Stimulated activated CD4-positive, alpha-beta T cell treated with anti-CD3 and anti-CD28 coated beads, Interleukin-15, amount 100 ng/mL, for 24 hours (primary cell): ENCODE results near the gene TMEM200A.
A peak's percentile ranks its signal among the peaks of the same experiment; 100 is the strongest.

Experiments
- DNase-seq: peaks from one replicate; pipeline ENCODE4 v3.0.0-alpha.2; 2020

TMEM200A gene

DNA sequence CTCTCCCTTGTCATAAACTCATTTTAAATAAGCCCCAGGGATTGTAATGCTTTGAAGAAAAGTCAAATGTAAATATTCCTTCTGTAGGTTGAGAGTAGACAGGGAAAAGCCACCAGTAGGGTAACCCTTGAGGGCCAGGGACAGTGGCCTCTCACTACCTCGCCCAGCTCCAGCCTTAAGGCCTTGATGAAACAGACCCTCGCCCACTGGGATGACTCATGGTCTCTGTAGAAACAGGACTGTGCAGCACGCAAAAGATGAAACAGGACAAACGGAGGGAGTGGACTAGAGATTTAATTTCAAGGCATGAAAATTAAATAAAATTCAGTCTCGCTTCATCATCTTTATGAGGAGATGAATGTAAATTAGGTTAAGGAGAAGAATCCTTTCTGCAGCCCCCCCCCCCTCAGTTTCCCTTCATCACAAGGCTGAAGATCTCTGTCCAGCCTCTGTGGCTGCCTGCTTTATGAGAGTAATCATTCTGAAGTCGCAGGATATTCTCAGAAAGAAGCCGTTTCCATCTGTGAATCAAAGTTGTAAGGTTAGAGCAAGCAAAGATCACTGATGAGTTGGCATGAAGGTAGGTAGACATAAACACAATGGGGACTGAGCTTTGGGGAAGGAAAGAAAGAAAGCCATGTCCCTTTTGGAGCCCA is 60.4 kb downstream of the TMEM200A start:
- DNase-seq: no peak

DNA sequence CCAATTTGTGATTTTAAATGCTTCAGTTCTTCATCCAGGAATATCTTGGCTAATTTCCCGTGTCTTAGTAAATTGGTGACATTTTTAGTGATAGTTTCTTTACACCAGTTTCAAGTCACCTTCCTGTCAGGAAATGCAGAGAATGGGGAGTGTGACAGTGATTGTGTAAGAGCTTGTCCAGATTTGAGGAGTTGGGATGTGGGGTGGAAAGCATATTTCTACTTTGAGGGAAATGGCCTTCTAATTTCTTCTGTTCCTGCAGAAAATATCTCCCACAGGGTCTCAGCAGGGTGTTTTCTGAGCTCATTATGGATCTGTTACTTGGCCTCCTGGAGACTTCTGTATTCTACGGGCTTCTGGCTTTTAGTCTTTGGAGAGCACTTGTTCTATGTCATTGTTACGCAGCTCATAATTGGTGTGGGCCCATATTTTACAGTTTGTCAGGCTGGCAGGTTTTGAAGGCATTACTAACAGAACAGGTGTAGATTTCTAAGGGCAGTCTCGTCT is 65.6 kb downstream of the TMEM200A start:
- DNase-seq: no peak

DNA sequence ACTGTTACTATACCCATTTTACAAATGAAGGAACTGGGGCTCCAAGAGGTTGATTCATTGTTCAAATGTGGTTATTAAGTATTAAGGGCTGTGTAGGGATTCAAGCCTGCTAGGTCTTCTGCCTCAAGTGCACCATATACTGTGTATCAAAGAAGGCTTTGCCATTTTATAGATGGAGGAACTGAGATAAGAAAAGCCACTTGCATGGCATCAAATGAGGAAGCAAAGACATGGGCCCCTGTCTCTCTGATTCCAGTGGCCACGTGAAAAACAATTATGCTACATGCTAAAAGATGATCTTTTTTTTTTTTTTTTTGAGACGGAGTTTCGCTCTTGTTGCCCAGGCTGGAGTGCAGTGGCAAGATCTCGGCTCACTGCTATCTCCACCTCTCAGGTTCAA is 67.0 kb downstream of the TMEM200A start:
- DNase-seq: no peak

DNA sequence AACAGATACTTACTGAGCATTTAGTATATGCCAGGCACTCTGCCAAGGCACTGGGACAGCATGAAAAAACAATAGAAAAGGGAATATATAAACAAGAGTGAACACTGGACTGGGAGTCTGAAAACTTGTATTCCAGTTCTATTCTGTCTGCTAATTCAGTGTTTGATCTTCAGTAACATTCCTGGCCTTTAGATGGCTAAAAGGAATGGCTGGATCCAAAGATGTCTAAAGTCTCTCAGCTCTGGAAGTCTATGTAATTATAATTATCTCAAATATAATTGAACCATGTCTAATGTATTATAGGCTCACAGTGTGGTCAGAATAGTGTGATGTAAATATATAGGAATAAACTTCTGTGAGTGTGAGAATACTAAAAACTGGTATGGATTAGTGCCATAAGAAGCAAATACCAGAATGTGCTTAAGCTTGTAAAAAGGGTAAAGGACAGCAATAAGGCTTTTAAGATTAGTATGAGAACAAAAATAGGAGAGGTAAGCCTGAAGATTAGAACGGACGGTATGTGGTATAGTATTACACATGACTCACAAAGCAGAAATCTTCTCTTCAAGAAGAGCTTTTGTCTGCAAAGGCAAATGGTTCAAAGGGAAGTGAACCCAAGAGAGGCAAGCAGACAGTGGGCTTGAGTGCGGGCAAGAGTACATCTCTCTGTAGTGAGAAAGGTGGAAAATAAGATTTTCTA is 68.5 kb downstream of the TMEM200A start:
- DNase-seq: no peak

DNA sequence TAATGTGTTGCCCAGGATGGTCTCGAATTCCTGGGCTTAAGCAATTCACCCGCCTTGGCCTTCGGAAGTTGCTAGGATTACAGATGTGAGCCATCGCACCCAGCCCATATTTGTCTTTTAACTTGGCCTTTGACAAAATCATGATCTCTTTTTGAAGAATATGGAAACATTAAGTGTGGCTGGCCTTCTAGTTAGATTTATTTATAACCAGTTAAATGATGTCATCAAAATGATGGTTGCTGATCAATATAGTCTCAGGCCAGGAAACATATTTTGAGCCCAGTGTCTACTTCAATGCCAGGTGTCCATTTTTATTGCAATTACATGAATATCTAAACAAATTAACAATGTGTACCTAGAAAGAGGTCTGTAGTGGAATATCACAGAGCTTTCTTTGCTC is 69.4 kb downstream of the TMEM200A start:
- DNase-seq: no peak

DNA sequence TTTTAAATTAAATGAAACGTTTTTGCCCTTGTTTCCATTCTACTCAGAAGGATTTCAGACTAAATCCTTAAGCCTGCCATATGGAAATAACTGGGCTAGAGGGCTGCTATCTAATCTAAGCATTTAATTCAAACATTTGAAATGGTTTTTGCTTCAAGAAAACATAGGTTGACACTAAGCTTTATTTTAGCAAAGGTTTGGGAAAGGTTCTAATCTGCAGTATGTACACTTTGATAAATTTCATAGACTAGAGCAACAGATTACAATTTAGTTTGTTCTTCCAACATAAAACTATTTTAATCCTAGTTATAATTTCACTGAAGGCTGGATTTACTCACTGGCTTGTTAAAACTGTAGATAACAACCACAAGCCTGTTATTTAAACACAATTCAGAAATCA is 72.1 kb downstream of the TMEM200A start:
- no peak for DNase-seq

DNA sequence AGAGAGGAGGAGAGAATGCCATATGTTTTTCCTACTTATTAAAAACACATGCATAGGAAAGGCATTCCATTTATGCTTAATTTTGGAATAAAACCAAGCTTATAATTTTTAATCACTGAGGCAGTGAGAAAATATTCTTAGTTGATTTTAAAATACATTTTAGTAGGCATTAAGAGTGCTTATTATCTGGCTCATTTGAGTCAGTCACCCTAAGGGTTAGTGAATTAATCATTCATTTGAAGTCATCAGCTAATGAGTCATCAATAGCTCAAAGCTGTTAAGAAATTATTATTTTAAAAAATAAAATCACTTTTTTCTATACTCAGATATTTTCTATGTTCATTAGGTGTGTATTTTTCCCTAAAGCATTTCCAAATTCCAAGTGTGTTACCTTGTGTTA is 81.6 kb downstream of the TMEM200A start:
- DNase-seq: no peak

DNA sequence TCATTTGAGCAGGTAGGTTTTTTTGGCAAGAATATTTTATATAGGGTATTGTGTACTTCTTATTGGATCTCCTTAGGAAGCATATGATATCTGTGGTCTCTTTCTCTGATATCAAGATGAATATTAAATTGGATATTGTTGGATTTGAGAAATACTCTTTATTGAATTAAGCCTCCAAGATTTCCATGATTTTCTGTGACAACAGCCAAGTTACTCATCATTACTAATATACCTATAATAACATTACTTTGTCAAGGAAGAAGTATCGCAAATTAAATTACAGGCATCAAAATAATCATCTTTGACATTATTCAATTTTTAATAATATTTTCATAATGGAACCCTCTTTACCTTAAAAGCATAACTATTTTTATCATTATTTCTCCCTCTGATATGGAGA is 86.5 kb downstream of the TMEM200A start:
- no peak for DNase-seq

DNA sequence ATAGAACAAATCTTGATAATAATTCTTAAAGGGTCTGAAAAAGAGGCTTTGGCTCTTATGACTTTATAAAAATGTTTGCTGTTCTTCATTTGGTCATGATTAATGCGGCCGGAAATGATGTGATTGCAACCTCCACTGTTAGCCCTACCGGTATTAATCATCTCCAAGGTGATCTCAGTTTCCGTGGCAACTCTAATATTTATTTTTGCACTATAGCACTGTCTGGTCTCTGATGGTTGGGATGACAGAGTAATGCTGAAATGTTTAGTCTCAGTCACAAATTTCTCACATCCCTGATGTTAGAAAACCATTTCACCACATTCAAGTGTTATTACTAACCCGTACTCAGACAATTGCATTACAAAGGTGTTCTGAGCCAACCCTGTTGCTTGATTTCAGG is 87.4 kb downstream of the TMEM200A start:
- DNase-seq: no peak

DNA sequence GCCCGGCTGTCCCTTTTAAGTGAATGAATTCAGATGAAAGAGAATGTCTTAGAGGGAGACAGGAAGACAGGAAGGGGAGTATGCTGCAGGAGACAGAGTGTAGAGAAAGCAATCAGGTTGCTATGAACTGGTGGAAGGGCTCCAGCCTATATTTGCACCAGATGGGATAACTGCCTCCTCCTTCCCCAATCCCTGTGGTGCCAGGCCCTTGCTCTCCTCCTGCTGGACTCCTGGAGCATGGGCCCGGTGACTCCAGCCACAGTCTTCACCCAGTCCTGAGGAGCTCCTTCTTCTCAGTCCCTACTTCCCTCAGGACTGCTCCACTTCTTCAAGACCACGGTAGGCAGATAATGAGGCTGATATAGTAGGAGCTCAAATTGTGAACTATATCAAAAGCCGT is 91.8 kb downstream of the TMEM200A start:
- no peak for DNase-seq

DNA sequence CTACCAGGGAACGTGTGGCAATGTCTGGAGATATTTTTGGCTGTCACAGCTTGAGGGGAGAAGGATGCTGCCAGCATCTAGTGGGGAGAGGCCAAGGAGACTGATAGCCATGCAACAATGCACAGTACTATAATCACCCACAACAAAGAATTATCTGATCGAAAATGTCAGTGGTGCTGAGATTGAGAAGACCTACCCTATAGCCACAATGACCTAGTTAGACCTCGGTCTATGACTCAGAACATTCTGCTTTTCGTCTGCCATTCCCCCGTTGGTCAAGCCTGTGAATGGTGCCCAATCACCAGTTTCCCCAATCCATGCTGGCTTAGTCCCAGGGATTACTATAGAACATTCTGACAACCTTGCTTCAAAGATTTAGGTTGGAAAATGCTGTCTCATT is 93.5 kb downstream of the TMEM200A start:
- no peak for DNase-seq

DNA sequence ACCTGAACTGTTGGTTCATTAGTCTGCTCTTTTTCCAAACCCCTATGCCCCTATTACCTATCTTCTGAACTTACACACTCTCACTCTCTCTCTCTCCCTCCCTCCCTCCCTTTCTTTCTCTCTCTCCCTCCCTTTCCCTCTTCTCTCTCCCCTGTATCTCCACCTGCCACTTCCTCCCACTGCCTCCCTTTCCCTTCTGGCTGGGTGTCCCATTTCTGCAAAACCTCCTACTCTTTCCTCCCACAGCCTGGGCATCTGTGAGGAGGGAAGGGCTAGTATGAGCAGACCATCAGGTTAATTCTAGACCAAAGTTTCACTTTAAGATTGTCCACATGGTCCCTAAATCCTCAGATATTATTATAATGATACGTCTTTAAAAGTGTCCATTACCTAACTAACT is 95.1 kb downstream of the TMEM200A start:
- no peak for DNase-seq

DNA sequence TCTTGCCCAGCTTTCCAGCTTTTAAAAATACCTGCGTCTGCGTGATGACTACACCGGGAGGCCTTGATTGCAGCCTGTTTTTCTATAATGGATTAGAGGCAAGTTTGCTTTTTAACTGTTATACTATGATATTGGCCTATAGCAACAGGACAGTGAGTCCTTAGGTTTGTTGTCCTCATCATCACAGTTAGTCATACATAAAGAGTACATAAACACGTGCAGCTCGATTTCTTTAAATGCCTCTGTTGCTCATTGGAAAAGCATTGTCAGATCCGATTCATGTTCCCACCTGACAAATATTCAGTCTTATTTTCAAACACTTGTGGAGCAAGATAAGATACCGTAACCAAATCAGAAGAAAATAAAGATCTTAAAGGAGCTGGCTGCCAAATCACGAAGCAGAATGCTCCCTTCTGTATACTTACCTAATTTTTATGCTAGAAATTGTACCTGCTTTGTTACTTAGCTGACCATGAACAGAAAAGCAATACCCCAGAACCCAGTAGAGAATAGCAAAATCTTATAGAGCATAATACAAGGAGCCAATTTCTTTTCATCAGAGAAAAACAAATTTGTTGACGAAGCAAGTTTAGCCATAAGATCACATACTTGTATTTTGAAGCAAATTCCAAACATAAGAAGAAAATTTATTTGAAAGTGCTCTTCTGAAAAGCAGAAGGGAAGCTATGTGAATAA is 100.4 kb downstream of the TMEM200A start:
- DNase-seq: no peak

DNA sequence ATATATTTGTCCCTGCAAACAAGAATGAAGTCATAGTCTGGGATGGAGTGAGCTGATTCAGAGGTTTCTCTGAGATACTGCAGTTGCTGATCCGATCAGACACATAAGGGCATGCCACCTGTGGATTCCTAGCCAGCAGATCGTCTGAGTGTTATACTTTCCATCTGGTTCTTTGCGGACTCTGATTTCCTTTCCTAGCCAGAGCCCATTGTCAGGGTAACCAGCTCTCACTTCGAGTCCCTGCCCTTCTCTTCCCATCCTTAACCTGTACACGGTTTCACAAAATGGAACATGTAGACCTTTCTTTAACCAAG is 100.9 kb downstream of the TMEM200A start:
- no peak for DNase-seq

DNA sequence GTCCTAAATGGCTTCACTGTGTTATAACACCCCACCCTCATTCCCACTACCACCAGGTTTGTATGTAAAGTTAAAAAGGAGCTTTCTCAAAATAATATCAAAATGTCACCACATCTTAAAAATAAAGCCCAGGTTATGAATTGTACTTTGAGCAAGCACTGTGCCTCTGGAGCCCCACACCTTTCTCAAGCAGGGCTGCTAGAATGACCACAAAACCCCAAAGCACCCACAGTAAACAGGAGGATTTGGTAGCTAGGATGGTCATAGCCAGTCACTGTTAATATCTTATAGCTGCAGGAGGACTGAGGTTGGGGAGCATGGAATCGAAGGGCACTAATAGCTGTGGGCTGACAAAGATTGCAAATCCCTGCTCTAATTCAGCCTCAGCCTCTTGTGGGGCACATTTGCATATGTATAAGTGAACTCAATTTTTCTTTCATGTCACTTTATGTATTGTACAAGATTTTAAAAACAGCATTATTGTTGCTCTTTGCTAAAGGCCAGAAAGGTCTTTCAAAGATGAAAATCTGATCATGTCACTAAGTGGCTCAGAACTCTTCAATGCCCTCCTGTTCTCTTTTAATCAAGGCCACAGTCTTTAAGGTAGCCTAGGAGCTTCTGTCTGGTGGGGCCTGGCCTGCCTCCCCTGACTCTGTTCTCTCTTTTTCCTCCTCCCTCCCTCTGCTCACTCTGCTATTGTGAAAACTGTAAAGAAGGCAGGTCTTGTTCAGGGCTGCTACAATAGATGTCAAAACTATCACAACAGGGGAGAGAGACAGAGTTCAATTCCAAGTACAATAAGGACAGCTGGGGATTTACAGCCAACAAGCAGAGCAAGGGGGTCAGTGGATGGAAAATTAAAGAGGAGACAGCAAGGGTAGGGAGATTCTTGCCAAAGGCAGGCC is 101.6 kb downstream of the TMEM200A start:
- DNase-seq: no peak

DNA sequence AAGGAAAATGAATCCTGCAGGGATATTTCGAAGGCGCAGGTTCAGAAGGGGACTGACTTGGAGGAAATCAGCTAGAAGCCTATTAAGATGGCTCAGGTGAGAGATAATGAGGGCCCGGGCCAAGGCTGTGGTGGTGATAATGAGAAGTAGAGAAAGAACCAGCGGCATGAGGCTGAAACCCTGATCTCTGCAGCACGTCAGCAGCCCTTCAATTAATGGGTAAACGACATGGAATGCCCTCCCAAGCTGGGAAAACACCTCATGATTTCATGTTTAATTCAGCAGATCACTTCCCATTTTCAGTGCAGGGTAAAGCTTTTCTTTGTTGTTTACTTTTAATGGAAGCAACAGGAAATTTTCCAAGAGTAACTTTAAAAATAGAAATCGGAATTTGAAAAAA is 104.9 kb downstream of the TMEM200A start:
- no peak for DNase-seq

DNA sequence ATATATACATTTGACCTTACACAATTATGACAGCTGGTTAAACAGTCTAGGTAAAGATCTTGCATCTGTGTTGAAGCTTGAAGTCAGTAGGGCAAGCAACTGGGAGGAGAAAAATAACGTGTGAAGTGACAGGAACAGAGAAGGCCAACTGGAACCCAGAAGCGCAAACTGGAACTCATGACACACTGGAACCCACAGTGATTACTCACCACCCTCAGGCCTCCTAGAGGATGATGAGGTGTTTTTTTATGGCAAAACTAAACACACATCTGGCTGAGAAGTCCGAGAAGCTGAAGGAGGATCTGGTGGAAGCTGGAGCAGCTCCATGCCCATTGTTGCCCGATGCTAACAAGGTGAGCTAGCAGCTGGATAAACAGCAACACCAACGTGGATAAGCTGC is 108.1 kb downstream of the TMEM200A start:
- peak; percentile 22 for DNase-seq

DNA sequence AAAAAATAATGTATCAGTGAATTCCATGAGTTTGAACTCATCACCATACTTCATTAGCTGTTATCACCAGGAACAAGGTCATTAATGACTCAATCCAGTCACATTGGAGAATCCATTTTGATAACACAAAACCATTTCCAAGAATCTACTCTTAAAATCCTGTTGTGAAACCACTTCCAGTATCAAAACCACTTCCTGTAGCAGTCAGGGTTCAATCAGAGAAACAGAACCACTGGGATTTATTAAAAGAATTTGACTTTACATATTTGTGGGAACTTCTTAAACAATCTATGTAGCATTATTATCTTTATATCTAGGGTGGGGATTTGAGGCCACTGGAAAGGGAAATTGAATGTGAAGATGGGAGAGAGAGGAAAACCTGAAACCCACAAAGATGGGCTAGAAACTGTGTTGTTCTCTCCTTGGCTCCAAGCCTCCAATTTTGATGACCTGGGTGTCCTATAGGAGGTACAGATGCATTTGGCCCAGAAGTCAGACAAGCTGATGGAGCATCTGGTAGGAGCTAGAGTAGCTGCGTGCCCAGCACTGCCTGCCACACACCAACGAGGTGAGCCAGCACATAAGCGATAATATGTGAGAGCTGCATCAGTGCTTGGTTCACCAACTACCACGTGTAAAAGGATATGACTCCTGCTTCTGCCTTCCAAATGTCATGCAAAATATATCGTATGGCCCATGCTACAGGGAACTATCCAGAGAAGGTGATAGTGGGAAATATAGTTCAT is 117.0 kb downstream of the TMEM200A start:
- peak; percentile 3 for DNase-seq

DNA sequence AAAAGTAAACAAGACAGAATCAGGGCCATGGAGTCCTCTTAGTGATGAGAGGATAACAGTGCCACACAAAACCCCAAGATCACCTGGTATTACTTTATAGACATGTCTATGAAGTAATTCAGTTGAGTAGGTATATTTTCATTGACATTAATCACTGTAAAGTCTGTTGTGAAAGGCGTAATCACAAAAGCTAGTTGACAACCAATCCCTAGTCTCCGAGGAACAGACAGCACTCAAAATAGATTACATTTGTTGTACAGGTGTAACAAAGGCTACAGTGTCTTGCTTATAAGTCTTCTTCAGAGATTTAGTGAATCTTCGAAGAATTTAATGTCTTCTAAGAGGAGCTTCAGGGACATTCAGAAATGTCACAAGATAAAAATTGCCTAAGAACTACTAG is 120.1 kb downstream of the TMEM200A start:
- no peak for DNase-seq

DNA sequence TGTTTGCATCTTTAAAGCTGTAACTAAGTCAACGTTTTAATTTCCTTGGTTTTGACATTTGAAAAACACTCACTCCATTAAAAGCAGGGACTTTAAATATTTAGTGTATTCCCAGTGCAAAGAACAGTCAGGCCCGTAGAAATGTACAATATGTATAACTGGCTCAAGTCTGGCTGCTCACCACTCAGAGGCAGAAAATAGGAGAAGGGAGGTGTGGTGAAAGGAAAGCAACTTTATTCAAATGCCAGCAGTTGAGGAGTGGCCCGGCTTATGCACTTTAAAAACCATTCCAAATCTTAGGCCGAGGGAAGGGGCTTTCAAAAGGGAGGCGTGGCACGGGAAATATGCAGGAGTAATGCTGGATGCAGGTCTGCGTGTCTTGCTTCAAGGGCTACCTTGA is 120.6 kb downstream of the TMEM200A start:
- DNase-seq: no peak

DNA sequence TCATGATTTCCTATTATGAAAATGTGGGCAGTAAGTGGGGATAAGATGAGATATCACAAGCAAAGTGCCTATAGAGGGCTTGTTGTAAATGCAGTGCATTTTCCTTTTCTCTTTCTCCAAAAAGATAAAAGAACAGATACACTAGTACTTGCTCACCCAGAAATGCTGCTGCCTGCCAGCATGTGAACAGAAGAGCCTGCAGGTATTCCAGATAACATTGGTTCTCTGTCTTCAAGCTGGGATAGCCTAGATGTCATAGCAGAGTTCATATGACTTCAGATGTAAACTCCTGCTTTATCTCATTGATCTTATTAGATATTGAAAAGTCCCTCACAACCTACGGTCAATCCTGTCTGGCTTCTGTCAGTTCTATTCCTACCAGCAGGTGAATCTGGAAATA is 123.7 kb downstream of the TMEM200A start:
- DNase-seq: no peak
